GM19035 (cell line): ENCODE data around the gene STYK1.
"Not testable (repeated sequence)": the region's sequence is repeated elsewhere in the genome, so short reads cannot be mapped to it uniquely, and the experiment has no call there.

Experiments
- ATAC-seq: cut with Tn5 transposase; IDR thresholded peaks from one replicate; pipeline ENCODE4 v1.9.1; 2021; ENCODE audit not compliant: unreplicated experiment

The STYK1 gene

DNA sequence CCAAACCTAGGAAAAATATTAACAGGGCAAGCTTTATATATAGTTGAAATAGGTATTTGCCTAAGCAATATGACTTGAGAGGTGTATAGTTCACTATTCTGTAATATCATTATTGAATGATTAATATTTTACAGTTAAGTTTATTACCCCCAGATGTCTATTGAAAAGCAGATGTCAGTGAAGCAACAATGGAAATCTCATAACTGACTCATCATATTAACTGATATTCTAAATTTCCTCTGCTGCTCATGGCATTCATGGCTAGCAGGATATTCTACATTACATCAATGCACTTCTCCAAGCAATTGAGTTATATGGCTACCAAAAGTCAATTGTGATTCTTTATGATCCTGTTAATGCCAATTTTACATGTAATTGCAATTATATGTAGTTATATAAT is 50.7 kb downstream of the STYK1 start:
- no peak for ATAC-seq

GRCh38 chr12:10621278-10621677 is 52.6 kb downstream of the STYK1 start:
- ATAC-seq = no peak

- no peak for ATAC-seq
Observed at GRCh38 chr12:10620078-10620779, 53.6 kb downstream of the STYK1 start.

DNA sequence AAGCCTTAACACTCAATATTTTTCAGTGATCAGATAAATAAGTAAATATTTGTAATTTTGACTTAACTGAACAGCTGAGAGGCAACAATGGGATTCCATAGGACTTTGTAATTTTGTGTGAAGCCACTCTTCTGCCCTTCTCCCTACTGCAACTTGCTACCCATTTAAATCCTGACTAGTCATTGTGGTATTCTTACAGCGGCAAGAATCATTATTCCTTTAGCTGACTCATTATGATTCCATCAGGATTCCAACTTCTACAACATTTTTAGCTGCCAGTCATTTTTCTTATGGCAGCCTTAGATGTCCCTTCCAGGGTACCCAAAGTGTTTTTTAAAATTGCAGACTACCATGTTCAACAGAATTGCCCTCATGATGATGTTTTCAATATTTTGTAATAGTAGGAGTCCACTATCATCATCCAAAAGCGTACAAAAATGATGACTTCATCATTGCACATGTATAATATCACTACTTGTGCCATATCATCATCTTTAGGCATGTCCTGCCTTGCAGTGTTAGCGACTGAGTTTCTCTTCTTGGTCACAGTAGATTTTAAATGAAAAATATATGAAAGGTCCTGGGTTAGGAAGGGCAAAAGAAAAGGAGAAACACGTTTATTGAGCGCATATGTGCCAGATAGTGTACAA is 55.4 kb downstream of the STYK1 start:
- ATAC-seq = no peak

GRCh38 chr12:10617863-10618262 is 56.0 kb downstream of the STYK1 start:
- ATAC-seq = no peak

DNA sequence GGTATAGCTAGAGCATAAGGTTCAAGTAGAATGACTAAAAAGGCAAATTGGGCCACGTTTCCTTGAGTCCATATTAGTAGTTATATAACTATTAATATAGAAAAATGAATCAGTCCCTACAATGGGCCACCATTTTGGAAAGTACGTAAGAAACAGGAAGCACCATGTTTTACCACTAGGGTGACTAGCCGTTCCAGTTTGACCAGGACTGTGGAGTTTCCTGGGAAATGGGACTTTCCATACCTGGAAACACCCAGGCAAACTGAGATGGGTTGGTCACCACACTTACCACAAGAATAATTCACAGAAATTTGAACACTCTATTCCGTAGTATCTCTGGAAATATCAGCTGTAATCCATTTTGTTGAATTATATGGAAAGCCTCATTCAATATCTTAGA is 58.3 kb downstream of the STYK1 start:
- no peak for ATAC-seq

- ATAC-seq = no peak
Observed at GRCh38 chr12:10614056-10614370, 59.8 kb downstream of the STYK1 start.

- peak; percentile 97 for ATAC-seq
Observed at GRCh38 chr12:10613349-10614055, 60.4 kb downstream of the STYK1 start, which contains the start of gene MAGOHB. Gene MAGOHB (minus strand): TSS chr12:10613609. CDS start chr12:10613532, 77 bp downstream.

DNA sequence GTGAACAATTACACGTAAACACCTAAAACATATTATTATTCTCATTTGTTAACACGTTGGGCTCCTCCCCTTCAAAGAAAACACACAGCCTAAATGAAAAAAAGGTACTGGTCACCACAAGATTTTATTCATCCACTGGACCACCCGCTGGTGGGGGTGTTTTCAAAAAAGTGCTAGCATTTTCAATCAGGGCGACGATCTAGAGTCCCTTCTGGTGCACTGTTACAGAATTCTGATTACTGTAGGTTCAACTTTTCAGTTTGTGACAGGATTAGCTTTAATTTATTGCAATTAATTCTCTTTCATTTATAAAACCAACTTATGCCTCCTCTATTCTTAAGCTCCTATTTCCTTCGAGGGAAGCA is 60.9 kb downstream of the STYK1 start:
- ATAC-seq = peak; percentile 18

GRCh38 chr12:10612110-10612509 is 61.7 kb downstream of the STYK1 start:
- ATAC-seq = no peak

DNA sequence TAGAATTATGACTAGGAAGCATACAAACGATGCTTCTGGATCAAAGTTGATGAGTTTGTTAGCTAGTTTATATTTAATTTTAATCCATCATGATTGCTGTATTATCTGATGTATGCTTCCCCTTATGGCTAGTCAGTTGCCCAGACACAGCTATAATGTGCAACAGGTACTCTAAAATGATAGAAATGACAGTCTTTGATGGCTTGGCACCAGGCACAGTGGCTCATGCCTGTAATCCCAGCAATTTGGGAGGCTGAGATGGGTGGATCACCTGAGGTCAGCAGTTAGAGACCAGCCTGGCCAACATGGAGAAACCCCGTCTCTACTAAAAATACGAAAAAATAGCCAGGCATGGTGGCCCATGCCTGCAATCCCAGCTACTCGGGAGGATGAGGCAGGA is 62.6 kb downstream of the STYK1 start:
- ATAC-seq = not testable (repeated sequence)

DNA sequence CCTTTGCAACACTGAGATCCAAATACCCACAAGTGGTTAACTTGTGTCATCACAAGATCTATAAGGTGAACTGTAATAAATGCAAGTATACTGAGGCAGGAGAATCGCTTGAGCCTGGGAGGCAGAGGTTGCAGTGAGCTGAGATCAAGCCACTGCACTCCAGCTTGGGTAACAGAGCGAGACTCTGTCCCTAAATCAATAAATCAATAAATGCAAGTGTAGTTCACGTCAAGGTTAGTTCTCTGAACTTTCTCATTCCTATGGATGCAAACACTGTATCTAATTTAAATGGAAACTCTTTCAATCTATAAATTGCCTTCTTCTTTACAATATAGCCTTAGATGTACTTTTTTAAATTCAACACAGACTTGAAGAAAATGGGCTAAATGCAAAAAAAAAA is 63.7 kb downstream of the STYK1 start:
- no peak for ATAC-seq

DNA sequence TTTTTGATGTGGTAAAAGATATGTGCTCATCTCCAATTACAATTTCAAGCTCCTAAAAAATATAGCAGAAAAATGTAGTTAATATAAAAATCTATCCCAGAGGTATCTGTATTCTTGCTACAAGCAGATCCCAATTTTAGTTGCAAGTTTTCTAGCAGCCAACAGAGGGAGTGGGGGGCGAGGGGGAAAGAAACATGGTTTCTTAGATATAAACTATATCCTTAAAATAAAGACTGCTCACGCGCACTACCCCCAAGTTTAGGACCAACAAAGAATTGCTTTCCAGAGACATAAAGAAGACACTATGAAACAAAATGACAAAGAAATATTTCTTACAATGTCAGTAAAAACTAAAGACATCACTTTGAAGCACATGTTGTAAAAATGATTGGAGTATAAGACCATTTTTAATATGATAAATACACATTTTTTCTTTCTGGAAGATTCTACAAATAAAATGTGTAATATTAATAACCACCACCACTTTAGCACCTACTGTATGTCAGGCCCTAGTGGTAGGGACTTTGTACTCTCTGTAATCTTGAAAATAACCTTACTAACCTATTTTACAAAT is 65.9 kb downstream of the STYK1 start:
- no peak for ATAC-seq

DNA sequence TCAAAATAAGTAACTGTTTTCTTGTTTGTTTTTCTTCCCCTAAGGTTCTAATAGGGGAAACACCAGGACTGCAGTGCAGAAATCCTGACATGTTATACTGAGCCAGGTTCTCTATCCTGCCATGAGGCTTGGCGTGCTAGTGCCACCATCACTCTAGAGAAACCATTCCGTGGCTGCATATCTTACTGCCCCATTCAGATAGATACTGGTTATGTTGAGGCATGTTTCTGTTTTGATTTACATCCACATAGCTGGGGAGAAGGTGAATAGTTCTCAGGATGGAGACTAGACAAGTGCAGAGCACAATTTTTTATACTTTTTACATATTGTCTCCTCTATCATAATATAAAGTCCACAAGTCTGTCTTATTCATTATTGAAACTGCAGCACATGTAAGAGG is 72.0 kb downstream of the STYK1 start:
- no peak for ATAC-seq

GRCh38 chr12:10600988-10601387 is 72.9 kb downstream of the STYK1 start:
- no peak for ATAC-seq

GRCh38 chr12:10595881-10596280 is 78.0 kb downstream of the STYK1 start:
- ATAC-seq = no peak

DNA sequence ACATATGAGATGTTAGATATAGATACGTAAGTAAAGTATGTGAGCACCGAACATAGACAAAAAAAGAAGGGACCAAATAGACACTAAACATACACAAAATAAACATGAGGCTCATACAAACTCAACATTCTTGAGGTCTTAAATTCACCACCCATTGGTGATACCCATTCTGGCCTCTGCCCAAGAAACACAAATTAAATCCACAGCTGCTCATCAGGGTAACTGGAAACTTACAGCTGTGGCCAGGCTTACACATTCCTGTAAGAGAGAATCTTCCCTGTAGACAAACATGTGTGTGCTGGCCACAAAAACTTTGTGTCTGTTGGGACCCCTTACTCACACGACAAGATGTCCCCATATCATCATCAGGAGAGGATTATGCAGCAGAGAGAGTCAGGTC is 82.9 kb downstream of the STYK1 start:
- no peak for ATAC-seq

DNA sequence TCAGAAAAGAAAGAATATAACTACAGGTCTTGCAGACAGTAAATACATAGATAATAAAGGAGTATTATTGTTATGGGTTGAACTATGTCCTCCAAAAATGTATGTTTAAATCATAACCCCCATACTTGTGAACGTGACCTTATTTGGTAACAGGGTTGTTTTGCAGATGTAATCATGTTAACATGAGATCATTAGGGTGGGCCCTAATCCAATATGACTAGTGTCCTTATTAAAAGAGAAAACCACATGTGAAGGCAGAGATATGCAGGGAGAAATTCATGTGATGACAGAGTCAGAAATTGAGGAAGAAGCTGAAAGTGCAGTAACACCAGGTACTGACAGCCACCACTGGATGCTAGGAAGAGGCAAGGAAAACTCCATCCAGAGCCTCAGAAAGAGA is 89.4 kb downstream of the STYK1 start:
- ATAC-seq = no peak

GRCh38 chr12:10582704-10583103 is 91.1 kb downstream of the STYK1 start:
- ATAC-seq = no peak

DNA sequence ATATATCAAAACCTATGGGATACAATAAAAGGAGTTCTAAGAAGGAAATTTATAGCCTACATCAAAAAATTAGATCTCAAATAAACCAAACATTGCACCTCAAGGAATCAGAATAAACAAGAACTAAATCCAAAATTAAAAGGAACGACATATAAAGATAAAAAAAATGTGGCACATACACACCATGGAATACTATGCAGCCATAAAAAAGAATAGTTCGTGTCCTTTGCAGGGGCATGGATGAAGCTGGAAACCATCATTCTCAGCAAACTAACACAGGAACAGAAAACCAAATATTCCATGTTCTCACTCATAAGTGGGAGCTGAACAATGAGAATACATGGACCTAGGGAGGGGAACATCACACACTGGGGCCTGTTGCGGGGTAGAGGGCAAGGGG is 91.7 kb downstream of the STYK1 start:
- ATAC-seq = not testable (repeated sequence)

DNA sequence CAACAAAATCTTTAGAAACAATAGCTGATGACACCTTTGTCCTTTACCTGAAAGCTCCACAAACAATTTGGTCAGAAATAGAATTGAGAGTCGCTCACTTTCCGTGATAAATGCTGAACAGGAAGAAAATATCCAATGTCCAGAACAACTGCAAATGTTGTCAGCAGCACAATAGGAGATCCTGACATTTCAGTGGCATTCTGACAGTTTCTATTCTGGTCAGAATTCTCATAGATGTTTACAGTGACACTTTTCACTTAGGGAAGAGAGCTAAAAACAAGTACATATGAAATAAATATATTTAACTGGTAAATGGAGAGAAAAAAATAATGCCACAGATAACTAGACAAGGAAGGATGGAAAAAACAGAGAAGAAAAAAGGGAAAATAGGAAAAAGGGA is 99.5 kb downstream of the STYK1 start:
- ATAC-seq = no peak

DNA sequence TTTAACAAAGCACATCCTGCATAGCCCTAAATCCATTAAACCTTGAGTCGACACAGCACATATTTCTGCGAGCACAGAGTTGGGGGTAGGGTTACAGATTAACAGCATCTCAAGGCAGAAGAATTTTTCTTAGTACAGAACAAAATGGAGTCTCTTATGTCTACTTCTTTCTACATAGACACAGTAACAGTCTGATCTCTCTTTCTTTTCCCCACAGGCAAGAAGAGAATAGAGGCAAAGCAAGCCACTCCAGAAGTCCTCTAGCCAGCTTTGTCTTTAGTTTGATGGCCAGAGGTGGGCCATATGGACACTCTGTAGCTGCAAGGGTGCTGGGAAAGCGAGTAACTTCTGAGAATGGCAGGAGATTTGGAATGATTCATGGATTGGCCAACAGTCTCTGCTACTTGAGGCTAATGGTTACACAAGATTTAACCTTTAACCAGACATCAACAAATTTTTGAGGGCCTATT is 101.8 kb downstream of the STYK1 start:
- not testable (repeated sequence) for ATAC-seq
